Activated naive CD4-positive, alpha-beta T cell treated with anti-CD3 and anti-CD28 coated beads, Interleukin-2, amount 50 U/mL, for 24 hours (primary cell): ENCODE measurements around the gene MS4A15.
A peak's percentile ranks its signal among the peaks of the same experiment; 100 is the strongest.

Experiments used
- H3K27ac Mint-ChIP-seq: one replicate; pipeline ENCODE4 v1.8.0; 2021; ENCODE audit warnings: mild to moderate bottlenecking, mixed read lengths
- H3K27me3 Mint-ChIP-seq: one replicate; pipeline ENCODE4 v1.8.0; 2021; ENCODE audit warnings: mixed read lengths
- H3K36me3 Mint-ChIP-seq: one replicate; pipeline ENCODE4 v1.8.0; 2021; ENCODE audit warnings: mixed read lengths
- H3K4me1 Mint-ChIP-seq: one replicate; pipeline ENCODE4 v1.8.0; 2021; ENCODE audit warnings: mixed read lengths
- H3K4me3 Mint-ChIP-seq: one replicate; pipeline ENCODE4 v1.8.0; 2021; ENCODE audit warnings: mild to moderate bottlenecking, mixed read lengths
- H3K9me3 Mint-ChIP-seq: one replicate; pipeline ENCODE4 v1.8.0; 2021; ENCODE audit warnings: mixed read lengths

MS4A15 gene

DNA sequence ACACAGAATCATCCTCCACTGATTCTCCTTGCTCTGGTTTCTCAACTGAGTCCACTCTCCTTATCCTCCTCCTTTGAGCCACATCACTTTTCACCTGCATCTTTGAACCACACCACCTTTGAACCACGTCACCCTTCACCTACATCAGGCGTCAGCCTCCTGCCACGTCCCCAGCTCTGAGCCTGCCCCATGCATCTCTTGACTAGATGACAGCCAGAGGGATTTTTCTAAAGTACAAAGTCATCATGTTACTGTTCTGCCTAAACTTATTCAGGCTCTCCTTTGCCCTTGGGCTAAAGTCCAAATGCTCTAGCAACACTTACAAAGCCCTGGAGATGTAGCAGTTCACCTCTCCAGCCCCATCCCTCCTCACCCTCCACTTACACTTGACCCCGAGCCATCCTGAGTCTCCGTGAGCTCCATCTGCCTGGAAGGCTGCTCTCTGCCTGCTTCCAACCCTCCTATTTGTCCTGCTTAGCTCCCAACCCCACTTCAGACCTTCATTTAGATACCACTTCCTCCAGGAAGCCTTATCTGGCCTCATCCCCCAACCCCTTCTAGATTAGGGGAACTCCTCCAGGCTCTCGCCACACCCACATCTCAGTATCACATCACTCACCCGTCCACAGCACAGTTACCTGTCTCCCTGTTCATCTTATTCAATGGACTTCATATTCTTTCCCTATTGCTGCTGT is 24.8 kb downstream of the MS4A15 start:
- H3K4me3 Mint-ChIP-seq = no peak overlapping the region
- H3K9me3 Mint-ChIP-seq = no peaks in the 10 kb centered on the region
- no peak overlapping the region for H3K27ac Mint-ChIP-seq
- H3K36me3 Mint-ChIP-seq = no peaks in the 10 kb centered on the region
- H3K4me1 Mint-ChIP-seq = no peaks in the 10 kb centered on the region
- no peaks in the 10 kb centered on the region for H3K27me3 Mint-ChIP-seq

DNA sequence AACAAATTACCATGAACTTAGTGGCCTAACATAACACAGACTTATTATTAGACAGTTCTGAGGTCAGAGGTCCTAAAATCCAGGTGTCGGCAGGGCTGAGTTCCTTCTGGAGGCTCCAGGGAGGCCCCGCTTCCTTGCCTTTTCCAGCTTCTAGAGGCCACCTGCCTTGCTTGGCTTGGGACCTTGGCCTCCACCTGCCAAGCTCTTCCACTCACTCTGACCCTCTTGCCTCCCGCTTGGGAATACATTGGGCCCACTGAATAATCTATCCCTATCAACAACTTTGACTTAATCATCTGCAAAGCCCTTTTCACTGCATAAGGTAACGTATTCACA is 25.3 kb downstream of the MS4A15 start:
- H3K27me3 Mint-ChIP-seq = no peaks in the 10 kb centered on the region
- H3K4me3 Mint-ChIP-seq = no peak overlapping the region
- H3K36me3 Mint-ChIP-seq = no peaks in the 10 kb centered on the region
- H3K4me1 Mint-ChIP-seq = no peaks in the 10 kb centered on the region
- no peaks in the 10 kb centered on the region for H3K9me3 Mint-ChIP-seq
- H3K27ac Mint-ChIP-seq = no peak overlapping the region

DNA sequence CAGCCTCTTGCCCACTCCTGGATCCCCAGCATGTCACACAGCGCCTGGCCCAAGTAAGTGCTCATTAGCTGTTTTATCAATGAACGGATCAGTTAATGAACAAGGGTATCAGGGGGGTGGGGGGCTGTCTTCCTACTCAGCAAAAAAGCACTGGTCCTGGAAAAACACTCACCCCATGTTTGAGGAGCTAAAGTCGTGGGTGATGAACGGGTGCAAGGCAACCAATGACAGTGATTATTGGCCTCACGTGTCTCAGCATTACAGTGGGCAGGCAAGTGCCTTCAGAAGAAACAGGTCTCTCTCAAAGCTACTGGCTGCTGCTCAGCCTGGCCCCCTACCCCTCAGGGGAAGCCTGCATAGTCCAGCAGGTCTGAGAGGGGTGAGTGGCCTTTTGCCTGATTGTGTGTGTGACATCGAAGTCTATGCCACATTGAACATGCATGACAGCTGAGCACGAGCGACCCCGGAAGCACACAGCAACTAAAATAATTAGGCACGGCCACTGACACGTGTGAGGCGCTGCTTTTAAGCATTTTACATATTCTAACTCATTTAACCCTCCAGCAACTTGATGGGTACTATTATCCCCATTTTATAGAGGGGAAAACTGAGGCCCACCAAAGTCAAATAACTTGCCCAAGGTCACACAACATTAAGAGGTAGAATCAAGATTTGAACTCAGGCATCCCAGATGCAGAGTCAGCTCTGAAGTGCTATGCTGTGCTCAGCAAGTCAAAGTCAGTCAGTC is 25.9 kb downstream of the MS4A15 start:
- Mint-ChIP-seq H3K4me3 (no peak overlapping the region), H3K4me1 (no peaks in the 10 kb centered on the region), H3K27ac (no peak overlapping the region), H3K27me3 (no peaks in the 10 kb centered on the region), H3K36me3 (no peaks in the 10 kb centered on the region), H3K9me3 (no peaks in the 10 kb centered on the region)

DNA sequence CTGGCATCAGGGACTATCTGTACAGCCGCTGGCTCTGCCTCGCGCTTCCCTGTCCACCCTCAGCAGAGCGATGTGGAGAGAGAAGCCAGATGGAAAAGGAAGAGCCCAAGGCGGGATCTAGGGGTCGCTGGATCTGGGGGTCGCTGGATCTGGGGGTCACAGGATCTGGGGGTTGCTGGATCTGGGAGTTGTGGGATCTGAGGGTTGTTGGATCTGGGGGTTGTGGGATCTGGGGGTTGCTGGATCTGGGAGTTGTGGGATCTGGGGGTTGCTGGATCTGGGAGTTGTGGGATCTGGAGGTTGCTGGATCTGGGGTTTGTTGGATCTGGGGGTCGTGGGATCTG is 26.4 kb downstream of the MS4A15 start:
- Mint-ChIP-seq H3K27ac (no peak overlapping the region), H3K4me3 (no peak overlapping the region), H3K4me1 (no peaks in the 10 kb centered on the region), H3K36me3 (no peaks in the 10 kb centered on the region), H3K9me3 (no peaks in the 10 kb centered on the region), H3K27me3 (no peaks in the 10 kb centered on the region)

DNA sequence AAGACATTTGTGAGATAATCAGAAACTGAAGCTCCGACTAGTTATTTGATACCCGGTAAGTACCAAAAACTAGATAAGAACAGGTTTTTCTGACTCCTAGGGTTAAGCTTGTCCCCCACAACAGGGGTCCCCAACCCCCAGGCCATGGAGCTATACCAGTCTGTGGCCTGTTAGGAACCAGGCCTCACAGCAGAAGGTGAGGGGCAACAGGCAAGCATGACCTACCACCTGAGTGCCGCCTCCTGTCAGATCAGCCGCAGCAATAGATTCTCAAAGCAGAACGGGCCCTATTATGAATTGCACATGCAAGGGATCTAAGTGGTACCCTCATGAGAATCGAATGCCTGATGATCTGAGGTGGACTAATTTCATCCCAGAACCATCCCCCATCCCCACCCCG is 27.2 kb downstream of the MS4A15 start:
- no peaks in the 10 kb centered on the region for H3K4me1 Mint-ChIP-seq
- H3K4me3 Mint-ChIP-seq = no peak overlapping the region
- no peaks in the 10 kb centered on the region for H3K27me3 Mint-ChIP-seq
- no peak overlapping the region for H3K27ac Mint-ChIP-seq
- H3K36me3 Mint-ChIP-seq = no peaks in the 10 kb centered on the region
- no peaks in the 10 kb centered on the region for H3K9me3 Mint-ChIP-seq

DNA sequence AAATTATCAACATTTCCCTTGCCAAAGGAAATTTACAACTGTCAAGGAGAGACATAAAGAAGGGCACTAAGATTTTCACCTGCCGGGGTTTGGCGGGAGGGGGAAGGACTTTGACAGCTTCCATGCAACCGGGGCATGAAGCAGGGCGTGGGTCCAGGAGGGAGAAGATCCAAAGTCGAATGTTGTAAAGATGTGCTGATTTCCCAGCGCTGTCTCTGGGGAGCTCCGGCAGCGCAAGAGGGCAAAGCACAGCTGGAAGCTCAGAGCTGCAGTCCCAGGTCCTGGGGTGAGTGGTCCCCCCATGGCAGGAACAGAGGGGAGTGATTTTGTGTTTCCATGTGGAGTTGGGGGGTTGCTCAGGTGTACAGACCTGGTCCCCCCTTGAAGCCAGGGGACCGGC is 28.5 kb downstream of the MS4A15 start, which contains the start of gene MS4A10:
Gene MS4A10 (plus strand): TSS at position 198 of the 400 bp plus-strand sequence. CDS start 5,003 bp downstream, outside the sequence.
- no peak within 1 kb of the TSS for H3K4me3 Mint-ChIP-seq
- no peaks in the 10 kb centered on the region for H3K36me3 Mint-ChIP-seq
- H3K27ac Mint-ChIP-seq = no peak within 1 kb of the TSS
- H3K9me3 Mint-ChIP-seq = no peaks in the 10 kb centered on the region
- no peaks in the 10 kb centered on the region for H3K4me1 Mint-ChIP-seq
- H3K27me3 Mint-ChIP-seq = no peaks in the 10 kb centered on the region

DNA sequence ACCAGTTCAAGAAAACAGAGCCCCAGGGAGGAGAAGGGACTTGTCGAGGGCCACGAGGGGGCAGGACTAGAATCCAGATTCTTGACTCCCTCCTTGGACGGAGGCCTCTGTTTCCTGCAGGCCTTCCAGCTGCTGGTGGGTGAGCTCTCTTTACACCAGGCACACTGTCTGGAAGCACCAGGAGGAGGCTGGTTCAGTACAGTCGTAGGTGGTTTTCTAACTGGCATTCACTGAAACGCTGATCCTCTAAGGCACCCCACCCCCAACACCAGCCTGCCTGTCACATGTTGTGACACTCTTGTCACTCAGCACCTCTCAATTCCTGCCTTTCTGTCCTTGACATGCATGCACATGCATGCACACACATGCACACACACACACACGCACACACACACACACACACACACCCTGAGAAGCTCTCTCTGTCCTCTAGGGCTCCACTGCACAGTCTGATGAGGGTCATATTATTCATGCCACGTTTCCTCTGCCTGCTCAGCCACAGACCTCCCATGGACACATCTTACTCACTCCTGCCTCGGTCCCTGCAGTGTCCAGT is 29.2 kb downstream of the MS4A15 start:
- H3K4me3 Mint-ChIP-seq = no peak overlapping the region
- H3K27ac Mint-ChIP-seq = no peak overlapping the region
- no peaks in the 10 kb centered on the region for H3K27me3 Mint-ChIP-seq
- H3K9me3 Mint-ChIP-seq = no peaks in the 10 kb centered on the region
- no peaks in the 10 kb centered on the region for H3K36me3 Mint-ChIP-seq
- H3K4me1 Mint-ChIP-seq = no peaks in the 10 kb centered on the region

DNA sequence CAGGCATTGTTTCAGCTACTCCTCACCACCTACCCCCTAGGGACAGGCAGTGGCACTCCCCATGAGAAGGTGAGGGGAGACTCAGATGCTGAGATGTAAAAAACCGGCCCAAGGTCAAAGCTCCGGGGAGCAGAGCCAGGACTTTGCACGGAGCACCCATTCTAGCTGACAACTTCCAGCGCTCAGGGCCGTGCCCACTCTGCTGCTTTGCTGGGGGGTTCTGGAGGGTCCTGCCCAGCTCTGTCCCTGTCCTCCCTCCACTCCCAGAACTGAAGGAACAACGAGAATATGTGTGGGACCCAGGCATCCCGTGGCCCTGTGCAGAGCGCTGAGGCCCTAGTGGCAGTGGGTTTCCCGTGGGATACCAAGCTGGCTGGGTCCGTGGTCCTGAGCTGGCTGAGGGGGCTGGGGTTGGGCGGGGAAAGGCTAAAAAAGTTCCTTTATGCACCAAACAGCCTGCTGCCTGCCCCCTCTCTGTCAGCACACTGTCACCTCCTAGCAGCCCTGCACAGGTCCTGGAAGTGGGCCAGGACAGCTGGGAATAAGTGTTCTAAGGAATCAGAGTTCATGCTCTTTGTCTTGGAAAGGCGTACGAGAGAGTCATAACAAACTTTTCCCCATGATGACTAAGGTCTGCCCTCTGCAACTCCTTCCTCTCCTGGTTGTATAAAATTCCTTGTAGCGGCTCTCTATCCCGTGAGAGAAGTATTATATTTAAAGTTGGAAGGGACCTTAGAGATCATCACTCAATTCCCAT is 30.3 kb downstream of the MS4A15 start:
- Mint-ChIP-seq H3K4me1 (no peaks in the 10 kb centered on the region), H3K27me3 (no peaks in the 10 kb centered on the region), H3K4me3 (no peak overlapping the region), H3K9me3 (no peaks in the 10 kb centered on the region), H3K27ac (no peak overlapping the region), H3K36me3 (no peaks in the 10 kb centered on the region)

DNA sequence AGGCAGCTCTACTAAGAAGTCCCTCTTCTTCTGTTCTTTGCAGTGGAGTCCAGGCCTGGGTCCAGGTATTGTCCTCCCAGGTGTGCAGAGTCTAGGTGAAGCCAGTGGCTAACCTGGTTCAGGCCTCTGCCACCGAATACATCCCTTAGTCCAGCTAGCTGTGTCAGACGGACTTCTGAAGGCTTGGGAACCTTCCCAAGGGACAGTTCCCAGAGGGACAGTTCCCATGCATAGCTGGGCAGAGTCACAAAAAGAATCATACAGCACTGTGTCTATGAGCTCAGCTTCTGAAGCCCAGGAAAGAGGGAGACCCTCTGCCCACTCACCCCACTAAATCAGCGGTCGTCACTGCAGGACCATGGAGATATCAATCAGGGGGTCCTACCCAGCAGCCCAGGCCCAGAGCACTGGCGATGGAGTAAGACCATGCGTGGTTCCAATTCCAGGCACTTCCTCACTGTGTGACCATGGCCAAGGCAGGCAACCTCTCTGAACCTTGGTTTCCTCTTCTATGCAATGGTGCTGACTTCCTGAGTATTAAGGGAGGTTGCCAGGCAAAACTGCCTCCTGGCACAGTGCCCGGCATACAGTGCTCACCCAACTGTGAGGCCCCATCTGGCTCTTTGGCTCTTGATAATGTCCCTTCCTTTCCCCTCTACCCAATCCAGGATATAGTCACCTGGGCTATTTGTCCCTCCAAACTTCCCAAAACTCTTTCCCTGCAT is 31.9 kb downstream of the MS4A15 start:
- no peaks in the 10 kb centered on the region for H3K36me3 Mint-ChIP-seq
- H3K9me3 Mint-ChIP-seq = no peaks in the 10 kb centered on the region
- no peaks in the 10 kb centered on the region for H3K27me3 Mint-ChIP-seq
- H3K27ac Mint-ChIP-seq = no peak overlapping the region
- H3K4me1 Mint-ChIP-seq = no peaks in the 10 kb centered on the region
- H3K4me3 Mint-ChIP-seq = no peak overlapping the region

DNA sequence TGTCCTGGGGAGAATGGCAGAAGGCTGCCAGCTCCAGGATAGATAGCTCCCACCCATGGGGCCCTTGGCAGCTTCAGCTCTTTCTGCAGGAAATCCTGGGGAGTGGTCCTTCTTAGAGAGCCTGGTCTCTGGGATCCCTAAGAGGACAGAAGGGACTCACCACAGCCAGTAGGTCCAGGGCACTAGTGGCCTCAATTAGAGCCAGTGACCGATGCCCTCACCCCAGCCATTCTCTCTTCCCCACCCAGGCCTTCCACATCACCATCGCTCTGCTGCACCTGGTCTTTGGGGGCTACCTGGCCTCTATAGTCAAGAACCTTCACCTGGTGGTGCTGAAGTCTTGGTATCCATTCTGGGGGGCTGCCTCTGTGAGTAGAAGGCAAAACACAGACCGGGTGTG is 34.1 kb downstream of the MS4A15 start:
- Mint-ChIP-seq H3K4me3 (no peak overlapping the region), H3K4me1 (no peaks in the 10 kb centered on the region), H3K36me3 (no peaks in the 10 kb centered on the region), H3K9me3 (no peaks in the 10 kb centered on the region), H3K27ac (no peak overlapping the region), H3K27me3 (no peaks in the 10 kb centered on the region)

DNA sequence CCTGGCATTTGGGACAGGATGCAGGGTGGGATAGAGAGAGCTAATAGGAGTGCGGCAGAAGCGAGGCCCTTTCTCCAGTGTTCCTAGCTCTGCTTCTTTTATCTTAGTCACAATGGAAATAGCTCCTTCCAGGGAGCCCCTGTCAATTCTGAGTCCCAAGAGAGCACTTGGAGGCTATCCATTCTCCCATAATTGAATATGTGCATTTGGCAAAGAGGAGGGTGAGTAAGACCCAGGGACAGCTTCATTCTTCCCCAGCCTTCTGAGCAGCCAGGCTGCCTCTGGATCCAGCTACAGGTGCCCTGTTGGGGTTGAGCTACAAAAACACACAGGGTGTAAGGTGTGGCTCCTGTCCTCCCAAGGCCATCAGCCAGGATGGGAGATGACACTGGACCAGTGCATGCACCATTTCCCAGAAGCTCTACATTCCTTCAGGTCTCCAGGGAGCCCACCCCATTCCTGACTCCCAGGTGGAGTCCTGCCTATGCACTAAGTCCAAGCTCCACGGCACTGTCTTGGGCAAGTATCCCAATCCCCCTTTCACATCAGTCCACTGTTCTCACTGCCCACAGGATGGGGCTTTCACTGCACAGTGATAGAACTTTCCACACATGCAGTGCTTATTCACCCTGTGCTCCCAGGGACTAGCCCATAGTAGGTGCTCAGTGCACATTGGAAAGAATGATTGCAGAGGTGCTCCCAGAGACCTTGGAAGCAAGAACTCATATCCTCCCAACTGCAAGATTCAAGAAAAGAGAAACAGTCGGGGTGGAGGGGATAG is 34.7 kb downstream of the MS4A15 start:
- no peaks in the 10 kb centered on the region for H3K4me1 Mint-ChIP-seq
- H3K27me3 Mint-ChIP-seq = no peaks in the 10 kb centered on the region

DNA sequence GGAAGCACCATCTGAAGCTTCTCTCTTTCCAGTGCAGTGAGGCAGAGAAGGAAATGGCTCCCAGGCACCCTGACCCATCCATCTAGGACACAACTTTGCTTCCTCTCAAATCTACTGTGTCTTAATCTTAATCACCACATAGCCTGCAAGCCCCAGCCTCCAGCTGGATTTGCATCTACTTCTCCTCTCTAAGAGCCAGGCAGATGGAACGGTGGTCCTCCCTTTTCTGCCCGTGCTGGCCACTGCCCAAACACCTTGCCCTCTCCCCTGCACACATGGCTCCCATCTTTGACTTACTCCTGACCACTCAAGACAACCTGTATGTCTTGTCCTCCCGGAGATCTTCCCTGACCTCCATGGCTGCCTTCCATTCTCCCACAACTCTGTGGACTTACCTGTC is 35.9 kb downstream of the MS4A15 start:
- Mint-ChIP-seq H3K4me3 (no peak overlapping the region), H3K27me3 (no peaks in the 10 kb centered on the region), H3K36me3 (no peaks in the 10 kb centered on the region), H3K9me3 (no peaks in the 10 kb centered on the region), H3K27ac (peak overlapping the region; percentile 47), H3K4me1 (no peaks in the 10 kb centered on the region)

More for the DNA sequence above, 34.7 kb downstream of the MS4A15 start:
- H3K4me3 Mint-ChIP-seq = no peak overlapping the region
- no peaks in the 10 kb centered on the region for H3K36me3 Mint-ChIP-seq
- H3K27ac Mint-ChIP-seq = no peak overlapping the region
- H3K9me3 Mint-ChIP-seq = no peaks in the 10 kb centered on the region

DNA sequence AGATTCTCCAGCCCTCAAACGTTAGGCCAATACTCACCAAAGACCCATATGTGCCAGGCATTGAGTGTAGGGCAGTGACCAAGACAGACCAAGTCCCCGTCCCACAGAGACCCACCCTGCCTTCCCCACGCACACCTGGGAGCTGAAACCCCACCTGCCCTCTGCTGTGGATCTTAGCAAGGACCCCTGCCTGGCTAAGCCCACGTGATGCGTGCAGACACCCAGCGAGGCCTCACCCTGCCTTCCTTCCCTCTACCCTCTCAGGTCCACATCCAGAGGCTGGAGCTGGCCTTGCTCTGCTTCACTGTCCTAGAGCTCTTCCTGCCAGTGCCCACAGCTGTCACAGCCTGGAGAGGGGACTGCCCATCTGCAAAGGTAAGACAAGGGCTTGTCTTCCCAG is 38.6 kb downstream of the MS4A15 start:
- Mint-ChIP-seq H3K27me3 (no peaks in the 10 kb centered on the region), H3K4me1 (no peaks in the 10 kb centered on the region), H3K9me3 (no peaks in the 10 kb centered on the region), H3K36me3 (no peaks in the 10 kb centered on the region), H3K4me3 (no peak overlapping the region), H3K27ac (no peak overlapping the region)

DNA sequence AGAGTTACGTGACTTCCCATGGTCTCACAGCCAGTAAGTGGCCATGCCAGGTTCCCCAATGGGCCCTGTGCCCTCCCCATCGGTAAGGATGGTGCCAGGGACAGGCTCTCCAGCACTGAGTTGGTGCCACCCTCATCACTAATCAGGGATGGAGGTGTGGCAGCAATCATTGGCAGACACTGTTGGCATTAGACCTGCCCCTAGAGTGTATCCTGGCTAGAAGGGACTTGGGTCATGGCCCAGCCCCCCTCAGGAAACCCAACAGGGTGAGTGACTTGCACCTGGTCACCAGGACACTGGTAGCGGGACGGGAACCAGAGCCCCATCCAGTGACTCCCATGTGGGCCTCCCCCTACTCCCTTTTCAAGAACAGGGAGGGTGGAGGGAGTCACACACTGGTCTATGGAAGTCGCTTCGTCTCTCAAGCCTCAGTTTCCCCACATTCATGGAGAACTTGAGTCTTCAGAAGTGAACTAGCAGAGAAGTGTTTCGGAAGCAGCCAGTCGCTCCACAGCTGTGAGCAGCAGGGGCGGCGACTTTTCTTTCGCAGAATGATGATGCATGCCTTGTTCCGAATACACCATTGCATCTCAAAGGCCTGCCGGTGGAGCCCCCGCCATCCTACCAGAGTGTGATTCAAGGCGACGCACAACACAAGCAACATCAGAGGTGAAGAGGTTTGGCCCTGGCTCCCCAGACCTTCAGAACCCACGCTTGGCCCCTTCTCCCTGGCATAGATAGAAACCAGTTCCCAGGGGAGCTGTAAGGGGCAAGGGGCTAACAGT is 41.4 kb downstream of the MS4A15 start:
- Mint-ChIP-seq H3K27me3 (no peaks in the 10 kb centered on the region), H3K4me1 (no peaks in the 10 kb centered on the region), H3K27ac (no peak overlapping the region), H3K36me3 (no peaks in the 10 kb centered on the region), H3K4me3 (no peak overlapping the region), H3K9me3 (no peaks in the 10 kb centered on the region)
